IPS DF 6.9 (cell line): ENCODE results near the gene CARS1.

Experiments
- DNase-seq: peaks from one replicate; pipeline ENCODE4 v3.0.0-alpha.2; 2013; ENCODE audit warnings: low read depth, low spot score
- H3K27ac ChIP-seq: one replicate; pipeline ENCODE4 v1.5.1; 2013; ENCODE audit warnings: low read length, control low read depth
- H3K27me3 ChIP-seq: 2 replicates; pipeline ENCODE4 v1.6.1; 2013; ENCODE audit warnings: mild to moderate bottlenecking, low read length; ENCODE audit not compliant: control insufficient read depth, insufficient read depth
- H3K36me3 ChIP-seq: 2 replicates; pipeline ENCODE4 v1.6.1; 2013; ENCODE audit warnings: low read length; ENCODE audit not compliant: control insufficient read depth, insufficient read depth
- H3K4me1 ChIP-seq: 2 replicates; pipeline ENCODE4 v1.6.1; 2013; ENCODE audit warnings: low read length; ENCODE audit not compliant: control insufficient read depth, insufficient read depth
- H3K4me3 ChIP-seq: 2 replicates; pipeline ENCODE4 v1.5.1; 2013; ENCODE audit warnings: mild to moderate bottlenecking, low read length
- H3K9me3 ChIP-seq: 2 replicates; pipeline ENCODE4 v1.6.1; 2013; ENCODE audit warnings: low read length, inconsistent platforms; ENCODE audit not compliant: control insufficient read depth, insufficient read depth
- WGBS: extraction: QIAGEN DNeasy Blood & Tissue Kit; methylation state at CpG from one replicate; pipeline ENCODE4 v1.1.7; 2013; ENCODE audit warnings: mixed read lengths, missing lambda C conversion rate; ENCODE audit not compliant: insufficient read length, insufficient coverage; 5-methylcytosine and 5-hydroxymethylcytosine counted together

Gene CARS1

GRCh38 chr11:3057069-3057963 lies at the start of gene CARS1:
Gene CARS1 (minus strand): TSS chr11:3057423. CDS start chr11:3057367, 56 bp downstream.
- Histone ChIP-seq H3K4me1 (peaks cover 1% of the 10 kb centered on the region; the same call in 1 of the 2 replicates), H3K4me3 (peak within 1 kb of the TSS; percentile 85), H3K27ac (no peak within 1 kb of the TSS), H3K36me3 (no peaks in the 10 kb centered on the region), H3K27me3 (no peaks in the 10 kb centered on the region), H3K9me3 (no peaks in the 10 kb centered on the region)
- WGBS: no CpG with 5 or more reads among the region's 68 CpGs
- peak; percentile 80 for DNase-seq

GRCh38 chr11:3105791-3106735 lies 48.8 kb upstream of the CARS1 start:
- WGBS: no CpG with 5 or more reads among the region's 41 CpGs
- H3K9me3 ChIP-seq: no peaks in the 10 kb centered on the region
- H3K27me3 ChIP-seq: no peaks in the 10 kb centered on the region
- no peak for DNase-seq
- peaks cover 1% of the 10 kb centered on the region; the same call in 1 of the 2 replicates for H3K4me1 ChIP-seq
- no peak overlapping the region for H3K27ac ChIP-seq
- H3K36me3 ChIP-seq: no peaks in the 10 kb centered on the region
- no peak overlapping the region for H3K4me3 ChIP-seq

GRCh38 chr11:3104961-3105790 lies 48.0 kb upstream of the CARS1 start:
- no CpG with 5 or more reads among the region's 23 CpGs for WGBS
- no peak overlapping the region for H3K27ac ChIP-seq

GRCh38 chr11:3104051-3104714 lies 47.0 kb upstream of the CARS1 start:
- H3K27me3 ChIP-seq: no peaks in the 10 kb centered on the region
- no peaks in the 10 kb centered on the region for H3K36me3 ChIP-seq
- H3K9me3 ChIP-seq: no peaks in the 10 kb centered on the region
- WGBS: no CpG with 5 or more reads among the region's 22 CpGs
- DNase-seq: no peak
- no peak overlapping the region for H3K4me3 ChIP-seq
- no peak overlapping the region for H3K27ac ChIP-seq
- H3K4me1 ChIP-seq: peaks cover 1% of the 10 kb centered on the region; the same call in 1 of the 2 replicates

More at GRCh38 chr11:3104961-3105790, 48.0 kb upstream of the CARS1 start:
- Histone ChIP-seq H3K27me3 (no peaks in the 10 kb centered on the region), H3K4me3 (no peak overlapping the region), H3K9me3 (no peaks in the 10 kb centered on the region), H3K4me1 (peaks cover 1% of the 10 kb centered on the region; the same call in 1 of the 2 replicates), H3K36me3 (no peaks in the 10 kb centered on the region)
- no peak for DNase-seq

GRCh38 chr11:3103076-3103475 lies 45.9 kb upstream of the CARS1 start:
- WGBS: no CpG with 5 or more reads among the region's 11 CpGs
- DNase-seq: no peak
- H3K9me3 ChIP-seq: no peaks in the 10 kb centered on the region
- H3K27me3 ChIP-seq: no peaks in the 10 kb centered on the region
- H3K4me3 ChIP-seq: no peak overlapping the region
- peaks cover 1% of the 10 kb centered on the region; the same call in 1 of the 2 replicates for H3K4me1 ChIP-seq
- H3K36me3 ChIP-seq: no peaks in the 10 kb centered on the region
- no peak overlapping the region for H3K27ac ChIP-seq

GRCh38 chr11:3102641-3102921 lies 45.4 kb upstream of the CARS1 start:
- WGBS: no CpG with 5 or more reads among the region's 5 CpGs
- no peak for DNase-seq
- Histone ChIP-seq H3K9me3 (no peaks in the 10 kb centered on the region), H3K27ac (no peak overlapping the region), H3K4me3 (no peak overlapping the region), H3K27me3 (no peaks in the 10 kb centered on the region), H3K36me3 (no peaks in the 10 kb centered on the region), H3K4me1 (no peaks in the 10 kb centered on the region)

GRCh38 chr11:3101921-3102640 lies 44.9 kb upstream of the CARS1 start:
- no peak for DNase-seq
- no peaks in the 10 kb centered on the region for H3K36me3 ChIP-seq
- no peak overlapping the region for H3K27ac ChIP-seq
- no peaks in the 10 kb centered on the region for H3K27me3 ChIP-seq
- H3K4me3 ChIP-seq: no peak overlapping the region
- H3K9me3 ChIP-seq: no peaks in the 10 kb centered on the region
- no peaks in the 10 kb centered on the region for H3K4me1 ChIP-seq
- no CpG with 5 or more reads among the region's 20 CpGs for WGBS

GRCh38 chr11:3099178-3099577 lies 42.0 kb upstream of the CARS1 start:
- DNase-seq: no peak

GRCh38 chr11:3096909-3097530 lies 39.8 kb upstream of the CARS1 start:
- Histone ChIP-seq H3K36me3 (no peaks in the 10 kb centered on the region), H3K27ac (no peak overlapping the region), H3K4me1 (peaks cover 5% of the 10 kb centered on the region), H3K9me3 (no peaks in the 10 kb centered on the region), H3K27me3 (no peaks in the 10 kb centered on the region), H3K4me3 (no peak overlapping the region)
- DNase-seq: no peak
- 100% methylated on average over 1 of the region's 10 CpGs for WGBS

More at GRCh38 chr11:3099178-3099577, 42.0 kb upstream of the CARS1 start:
- H3K4me3 ChIP-seq: no peak overlapping the region
- H3K36me3 ChIP-seq: no peaks in the 10 kb centered on the region
- H3K9me3 ChIP-seq: no peaks in the 10 kb centered on the region
- WGBS: no CpG with 5 or more reads among the region's 3 CpGs
- H3K27me3 ChIP-seq: no peaks in the 10 kb centered on the region
- H3K4me1 ChIP-seq: no peaks in the 10 kb centered on the region
- no peak overlapping the region for H3K27ac ChIP-seq
